Prostate gland (tissue), 2 donors: ENCODE measurements around the gene IRF4.

ENCODE experiments used
- POLR2A ChIP-seq: fragments of 450-650 bp; IDR thresholded peaks from one replicate; pipeline ENCODE4 v1.6.1; 2016; ENCODE audit warnings: antibody characterized with exemption, mild to moderate bottlenecking
- POLR2AphosphoS5 ChIP-seq: sonication (generic); formaldehyde crosslinking; IDR thresholded peaks from one replicate; pipeline ENCODE4 v1.6.1; 2017; ENCODE audit warnings: antibody characterized with exemption
- TF ChIP-seq, protein P1 (sequence below), 4 experiments: fragments of 200-600 bp in 2 of 4; fragments of 450-650 bp in 2 of 4; sonication (generic) in 2 of 4; IDR thresholded peaks; 1 replicate in 3 of 4; 2 replicates in 1 of 4; pipeline ENCODE4 v1.5.1; 2016 to 2019; ENCODE audit warnings: antibody characterized with exemption in 4 of 4, mild to moderate bottlenecking in 2 of 4, moderate library complexity in 2 of 4

DNA sequence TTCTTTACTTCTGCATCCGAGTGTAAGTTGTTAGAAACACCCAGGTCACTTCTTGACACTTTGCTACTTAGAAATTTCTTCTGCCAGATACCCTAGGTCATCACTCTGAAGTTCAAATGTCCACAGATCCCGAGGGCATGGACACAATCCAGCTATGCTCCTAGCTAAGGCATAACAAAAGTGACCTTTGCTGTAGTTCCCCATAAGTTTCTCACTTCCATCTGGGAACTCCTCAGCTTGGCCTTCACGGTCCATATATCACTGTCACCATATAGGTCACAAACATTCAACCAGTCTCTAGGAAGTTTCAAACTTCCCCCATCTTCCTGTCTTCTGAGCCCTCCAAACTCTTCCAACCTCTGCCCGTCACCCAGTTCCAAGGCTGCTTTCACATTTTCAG is 65.3 kb downstream of the IRF4 start:
- TF ChIP-seq POLR2AphosphoS5 (no peak), POLR2A (no peak)
- TF ChIP-seq, protein P1, sequence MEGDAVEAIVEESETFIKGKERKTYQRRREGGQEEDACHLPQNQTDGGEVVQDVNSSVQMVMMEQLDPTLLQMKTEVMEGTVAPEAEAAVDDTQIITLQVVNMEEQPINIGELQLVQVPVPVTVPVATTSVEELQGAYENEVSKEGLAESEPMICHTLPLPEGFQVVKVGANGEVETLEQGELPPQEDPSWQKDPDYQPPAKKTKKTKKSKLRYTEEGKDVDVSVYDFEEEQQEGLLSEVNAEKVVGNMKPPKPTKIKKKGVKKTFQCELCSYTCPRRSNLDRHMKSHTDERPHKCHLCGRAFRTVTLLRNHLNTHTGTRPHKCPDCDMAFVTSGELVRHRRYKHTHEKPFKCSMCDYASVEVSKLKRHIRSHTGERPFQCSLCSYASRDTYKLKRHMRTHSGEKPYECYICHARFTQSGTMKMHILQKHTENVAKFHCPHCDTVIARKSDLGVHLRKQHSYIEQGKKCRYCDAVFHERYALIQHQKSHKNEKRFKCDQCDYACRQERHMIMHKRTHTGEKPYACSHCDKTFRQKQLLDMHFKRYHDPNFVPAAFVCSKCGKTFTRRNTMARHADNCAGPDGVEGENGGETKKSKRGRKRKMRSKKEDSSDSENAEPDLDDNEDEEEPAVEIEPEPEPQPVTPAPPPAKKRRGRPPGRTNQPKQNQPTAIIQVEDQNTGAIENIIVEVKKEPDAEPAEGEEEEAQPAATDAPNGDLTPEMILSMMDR (IDR thresholded peaks at IDR 0.05), result no peak
